ENCODE data around the gene UTS2.

Gene UTS2

DNA sequence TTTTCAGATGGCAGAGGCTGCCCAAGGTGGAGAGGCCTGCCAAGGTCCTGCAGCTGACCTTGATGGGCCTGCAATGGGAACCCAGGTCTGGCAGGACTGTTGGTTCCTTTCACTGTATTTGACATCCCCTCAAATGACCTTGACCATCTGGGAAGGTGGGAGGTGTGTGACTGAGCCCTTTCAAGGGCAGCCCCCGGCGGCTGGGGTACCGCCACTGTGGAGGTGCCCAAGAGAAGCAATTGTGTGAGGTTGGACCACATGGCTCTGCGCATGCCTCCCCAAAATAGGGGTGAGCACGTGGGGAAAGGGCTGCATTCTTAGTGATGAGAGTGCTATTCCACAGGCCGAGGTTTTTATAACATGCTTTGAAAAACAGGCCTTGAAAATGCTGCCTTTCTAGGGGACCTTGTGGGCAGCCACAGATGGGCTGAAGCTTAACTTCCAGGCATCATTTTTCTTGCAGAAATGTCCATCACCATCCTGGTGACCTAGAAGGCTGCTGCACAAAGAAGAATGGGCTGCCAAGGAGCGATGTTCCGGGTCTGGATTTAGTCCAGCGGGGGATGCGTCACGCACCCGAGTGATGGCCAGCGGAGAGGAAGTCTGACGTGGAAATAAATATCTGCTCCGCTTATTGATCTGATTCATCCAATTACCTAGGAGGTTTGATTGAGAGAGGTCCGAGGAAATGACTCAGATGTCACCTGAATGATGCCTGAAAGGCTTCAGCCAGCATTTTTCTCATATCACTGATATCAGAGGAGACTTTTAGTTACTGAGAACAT is 16.5 kb upstream of the UTS2 start:
- H2AFZ ChIP-seq (ENCODE audit: low read length): no peak overlapping the region
- H3K4me1 ChIP-seq (ENCODE audit: insufficient read depth, low read length, severe bottlenecking): no peaks in the 10 kb centered on the region
- no peak overlapping the region for H3K9ac ChIP-seq (ENCODE audit: low read length)
- no peak overlapping the region for H3K4me2 ChIP-seq (ENCODE audit: low read length)
- H3K27ac ChIP-seq (ENCODE audit: low read depth, low read length, poor library complexity, severe bottlenecking): no peak overlapping the region
- no peaks in the 10 kb centered on the region for H3F3A ChIP-seq (ENCODE audit: insufficient read depth, low read length)
- H3K27me3 ChIP-seq (ENCODE audit: insufficient read depth, low read length): no peaks in the 10 kb centered on the region; the same call in 1 of the 2 replicates
- no peaks in the 10 kb centered on the region for H3K9me2 ChIP-seq (ENCODE audit: low read depth, low read length)
- TF ChIP-seq EZH2 (IDR thresholded peaks at IDR 0.05; ENCODE audit: borderline replicate concordance, low read length): no peak
- TF ChIP-seq, protein P1, sequence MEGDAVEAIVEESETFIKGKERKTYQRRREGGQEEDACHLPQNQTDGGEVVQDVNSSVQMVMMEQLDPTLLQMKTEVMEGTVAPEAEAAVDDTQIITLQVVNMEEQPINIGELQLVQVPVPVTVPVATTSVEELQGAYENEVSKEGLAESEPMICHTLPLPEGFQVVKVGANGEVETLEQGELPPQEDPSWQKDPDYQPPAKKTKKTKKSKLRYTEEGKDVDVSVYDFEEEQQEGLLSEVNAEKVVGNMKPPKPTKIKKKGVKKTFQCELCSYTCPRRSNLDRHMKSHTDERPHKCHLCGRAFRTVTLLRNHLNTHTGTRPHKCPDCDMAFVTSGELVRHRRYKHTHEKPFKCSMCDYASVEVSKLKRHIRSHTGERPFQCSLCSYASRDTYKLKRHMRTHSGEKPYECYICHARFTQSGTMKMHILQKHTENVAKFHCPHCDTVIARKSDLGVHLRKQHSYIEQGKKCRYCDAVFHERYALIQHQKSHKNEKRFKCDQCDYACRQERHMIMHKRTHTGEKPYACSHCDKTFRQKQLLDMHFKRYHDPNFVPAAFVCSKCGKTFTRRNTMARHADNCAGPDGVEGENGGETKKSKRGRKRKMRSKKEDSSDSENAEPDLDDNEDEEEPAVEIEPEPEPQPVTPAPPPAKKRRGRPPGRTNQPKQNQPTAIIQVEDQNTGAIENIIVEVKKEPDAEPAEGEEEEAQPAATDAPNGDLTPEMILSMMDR (IDR thresholded peaks at IDR 0.05; ENCODE audit: low read length): no peak
- H3K4me3 ChIP-seq (ENCODE audit: low read depth, low read length, poor library complexity, severe bottlenecking): no peak overlapping the region
- H3K9me3 ChIP-seq (ENCODE audit: low read length): no peaks in the 10 kb centered on the region
- no peaks in the 10 kb centered on the region for H3K36me3 ChIP-seq (ENCODE audit: insufficient read depth, low read length)
- H3K79me2 ChIP-seq (ENCODE audit: insufficient read depth, low read length): no peaks in the 10 kb centered on the region
- no peaks in the 10 kb centered on the region for H4K20me1 ChIP-seq (ENCODE audit: insufficient read depth, low read length)

DNA sequence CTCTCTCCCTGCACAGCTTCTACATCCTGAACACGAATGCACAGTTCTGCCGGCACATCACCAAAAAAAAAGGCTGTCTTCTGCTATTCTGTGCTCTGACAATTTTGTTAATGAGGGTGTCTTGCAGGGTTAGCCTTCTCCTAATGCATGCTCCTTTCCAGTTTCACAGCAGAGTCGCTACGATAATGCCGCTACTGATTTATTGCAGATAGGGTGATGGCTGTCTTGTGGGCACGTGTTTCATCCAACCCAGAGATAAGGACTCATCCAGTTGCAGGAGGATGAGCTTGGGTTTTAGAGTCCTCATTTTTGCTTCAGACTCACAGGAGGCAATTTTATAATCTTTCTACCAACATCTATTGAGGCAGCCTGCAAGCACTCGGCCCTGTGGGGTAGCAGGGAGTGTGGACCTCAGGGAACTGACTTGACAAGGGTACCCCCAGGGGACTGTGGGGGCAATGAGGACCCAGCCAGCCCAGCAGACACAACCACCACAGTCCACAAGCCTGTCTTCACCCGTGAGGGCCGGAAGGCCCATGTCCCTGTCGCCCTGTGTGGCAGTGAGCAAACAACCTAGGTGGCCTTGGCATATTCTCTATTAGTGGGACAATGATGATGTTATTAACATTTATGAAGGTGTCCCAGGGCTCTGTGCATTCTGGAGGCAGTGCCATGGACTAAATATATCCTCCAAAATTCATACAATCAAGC is 15.4 kb upstream of the UTS2 start:
- Histone ChIP-seq H3K4me1 (ENCODE audit: insufficient read depth, low read length, severe bottlenecking) (no peaks in the 10 kb centered on the region), H3K4me2 (ENCODE audit: low read length) (no peak overlapping the region), H3F3A (ENCODE audit: insufficient read depth, low read length) (no peaks in the 10 kb centered on the region), H3K27me3 (ENCODE audit: insufficient read depth, low read length) (no peaks in the 10 kb centered on the region; the same call in 1 of the 2 replicates), H3K27ac (ENCODE audit: low read depth, low read length, poor library complexity, severe bottlenecking) (no peak overlapping the region), H2AFZ (ENCODE audit: low read length) (no peak overlapping the region), H3K9ac (ENCODE audit: low read length) (no peak overlapping the region), H3K36me3 (ENCODE audit: insufficient read depth, low read length) (no peaks in the 10 kb centered on the region), H4K20me1 (ENCODE audit: insufficient read depth, low read length) (no peaks in the 10 kb centered on the region), H3K4me3 (ENCODE audit: low read depth, low read length, poor library complexity, severe bottlenecking) (no peak overlapping the region), H3K79me2 (ENCODE audit: insufficient read depth, low read length) (no peaks in the 10 kb centered on the region), H3K9me2 (ENCODE audit: low read depth, low read length) (no peaks in the 10 kb centered on the region), H3K9me3 (ENCODE audit: low read length) (no peaks in the 10 kb centered on the region)
- no peak for TF ChIP-seq EZH2 (IDR thresholded peaks at IDR 0.05; ENCODE audit: borderline replicate concordance, low read length)
- TF ChIP-seq, protein P1 (IDR thresholded peaks at IDR 0.05; ENCODE audit: low read length): no peak

DNA sequence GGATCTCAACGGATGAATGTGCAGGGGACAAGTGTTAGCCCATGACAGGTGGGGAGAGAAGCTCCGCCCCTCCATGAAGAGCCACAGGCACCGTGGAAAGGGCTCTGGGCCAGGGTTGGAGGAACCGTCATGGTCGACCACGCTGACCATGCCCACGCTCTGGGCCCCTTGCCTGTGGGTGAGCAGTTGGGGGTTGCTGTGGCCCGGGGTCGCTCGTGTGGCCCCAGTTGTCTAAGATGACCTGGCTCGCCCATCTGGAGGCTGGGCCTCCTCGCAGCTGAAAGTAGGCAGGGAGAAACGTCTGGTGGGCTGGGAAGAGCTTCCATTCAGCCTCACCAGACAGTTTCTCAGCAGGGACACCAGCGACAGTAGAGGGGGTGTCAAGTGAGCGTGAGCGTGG is 13.1 kb upstream of the UTS2 start:
- TF ChIP-seq, protein P1 (IDR thresholded peaks at IDR 0.05; ENCODE audit: low read length): no peak
- TF ChIP-seq EZH2 (IDR thresholded peaks at IDR 0.05; ENCODE audit: borderline replicate concordance, low read length): no peak
- Histone ChIP-seq H3K9me2 (ENCODE audit: low read depth, low read length) (no peaks in the 10 kb centered on the region), H3F3A (ENCODE audit: insufficient read depth, low read length) (no peaks in the 10 kb centered on the region), H3K4me1 (ENCODE audit: insufficient read depth, low read length, severe bottlenecking) (no peaks in the 10 kb centered on the region), H3K4me2 (ENCODE audit: low read length) (no peak overlapping the region), H3K4me3 (ENCODE audit: low read depth, low read length, poor library complexity, severe bottlenecking) (no peak overlapping the region), H3K27ac (ENCODE audit: low read depth, low read length, poor library complexity, severe bottlenecking) (no peak overlapping the region), H3K9ac (ENCODE audit: low read length) (no peak overlapping the region), H3K36me3 (ENCODE audit: insufficient read depth, low read length) (no peaks in the 10 kb centered on the region), H4K20me1 (ENCODE audit: insufficient read depth, low read length) (no peaks in the 10 kb centered on the region), H3K9me3 (ENCODE audit: low read length) (no peaks in the 10 kb centered on the region), H2AFZ (ENCODE audit: low read length) (no peak overlapping the region), H3K79me2 (ENCODE audit: insufficient read depth, low read length) (no peaks in the 10 kb centered on the region), H3K27me3 (ENCODE audit: insufficient read depth, low read length) (no peaks in the 10 kb centered on the region; the same call in 1 of the 2 replicates)

All from OCI-LY1 (cell line).